Activated CD4-positive, alpha-beta T cell treated with anti-CD3 and anti-CD28 coated beads for 36 hours (primary cell): Measurements from ENCODE around the gene FKBP10. TPM values are rescaled to one million over a fixed set of nuclear protein-coding genes. Genes with fewer than 3 reads are reported as not detected.
"Not testable (repeated sequence)": the region's sequence is repeated elsewhere in the genome, so short reads cannot be mapped to it uniquely, and the experiment has no call there.

ENCODE experiments used
- ATAC-seq: fragments of 200-7000 bp; cut with Tn5 transposase; one replicate; pipeline ENCODE4 v1.10.0; 2021; ENCODE audit warnings: mild to moderate bottlenecking, moderate library complexity
- CTCF ChIA-PET: fragments of 350-600 bp; sonication (Branson Sonifier 250); formaldehyde crosslinking; loops from one replicate; lab custom pipeline; 2021; ENCODE audit warnings: antibody characterized with exemption; lab: Charles Lee
- POLR2A ChIA-PET: fragments of 350-600 bp; sonication (Branson Sonifier 250); formaldehyde crosslinking; loops from one replicate; lab custom pipeline; 2021; ENCODE audit warnings: antibody characterized with exemption, inconsistent platforms; lab: Charles Lee
- DNase-seq: peaks from one replicate; pipeline ENCODE4 v3.0.0-alpha.2; 2020
- H3K27ac Mint-ChIP-seq: one replicate; pipeline ENCODE4 v1.8.0; 2021; ENCODE audit warnings: mixed read lengths
- H3K27me3 Mint-ChIP-seq: one replicate; pipeline ENCODE4 v1.8.0; 2021; ENCODE audit warnings: mixed read lengths
- H3K36me3 Mint-ChIP-seq: one replicate; pipeline ENCODE4 v1.8.0; 2021; ENCODE audit warnings: low read depth, mixed read lengths
- H3K4me1 Mint-ChIP-seq: one replicate; pipeline ENCODE4 v1.8.0; 2021; ENCODE audit warnings: mixed read lengths
- H3K4me3 Mint-ChIP-seq: one replicate; pipeline ENCODE4 v1.8.0; 2021; ENCODE audit warnings: mild to moderate bottlenecking, moderate library complexity, mixed read lengths
- H3K9me3 Mint-ChIP-seq: one replicate; pipeline ENCODE4 v1.8.0; 2021; ENCODE audit warnings: low read depth, mixed read lengths
- intact Hi-C, 2 experiments: fragments of 100-400 bp; cut with DNase I in 1 of 2; cut with micrococcal nuclease in 1 of 2; formaldehyde crosslinking; loops; one replicate each; pipeline versions ENCODE4 v1.14.2 to v1.15.1; 2022 to 2024; cut with DNase I, micrococcal nuclease
- total RNA-seq, 2 experiments: library from RNA; stranded (reverse); gene quantifications; one replicate each; pipeline ENCODE4 v1.2.3, GENCODE V29; 2021

FKBP10 gene
- total RNA-seq, 2 experiments from 2014 or later: 0.39 to 0.42 TPM

DNA sequence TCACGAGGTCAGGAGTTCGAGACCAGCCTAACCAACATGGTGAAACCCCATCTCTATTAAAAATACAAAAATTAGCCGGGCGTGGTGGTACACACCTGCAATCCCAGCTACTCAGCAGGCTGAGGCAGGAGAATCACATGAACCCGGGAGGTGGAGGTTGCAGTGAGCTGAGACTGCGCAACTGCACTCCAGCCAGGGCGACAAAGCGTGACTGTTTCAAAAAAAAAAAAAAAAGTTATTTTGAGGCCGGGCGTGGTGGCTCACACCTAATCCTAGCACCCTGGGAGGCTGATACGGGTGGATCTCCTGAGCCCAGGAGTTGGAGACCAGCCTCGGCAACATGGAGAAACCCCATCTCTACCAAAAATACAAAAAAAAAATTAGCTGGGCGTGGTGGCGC is 38.6 kb downstream of the FKBP10 start:
- H3K9me3 Mint-ChIP-seq, DNase-seq, ATAC-seq, H3K27me3 Mint-ChIP-seq, intact Hi-C loops, H3K27ac Mint-ChIP-seq, H3K4me3 Mint-ChIP-seq: not testable (repeated sequence)
- Mint-ChIP-seq H3K4me1 (peaks cover 16% of the 10 kb centered on the region), H3K36me3 (peaks cover 29% of the 10 kb centered on the region)
- ChIA-PET CTCF (interaction anchor here (1.1 kb wide), 1 partner anchor 10 kb away, joined by 3 read pairs; no protein-coding TSS in a partner anchor), POLR2A (interaction anchor here (0.6 to 1.2 kb wide), 4 partner anchors 13 to 676 kb away, joined by 4 to 8 read pairs (median 4); no protein-coding TSS in a partner anchor)

DNA sequence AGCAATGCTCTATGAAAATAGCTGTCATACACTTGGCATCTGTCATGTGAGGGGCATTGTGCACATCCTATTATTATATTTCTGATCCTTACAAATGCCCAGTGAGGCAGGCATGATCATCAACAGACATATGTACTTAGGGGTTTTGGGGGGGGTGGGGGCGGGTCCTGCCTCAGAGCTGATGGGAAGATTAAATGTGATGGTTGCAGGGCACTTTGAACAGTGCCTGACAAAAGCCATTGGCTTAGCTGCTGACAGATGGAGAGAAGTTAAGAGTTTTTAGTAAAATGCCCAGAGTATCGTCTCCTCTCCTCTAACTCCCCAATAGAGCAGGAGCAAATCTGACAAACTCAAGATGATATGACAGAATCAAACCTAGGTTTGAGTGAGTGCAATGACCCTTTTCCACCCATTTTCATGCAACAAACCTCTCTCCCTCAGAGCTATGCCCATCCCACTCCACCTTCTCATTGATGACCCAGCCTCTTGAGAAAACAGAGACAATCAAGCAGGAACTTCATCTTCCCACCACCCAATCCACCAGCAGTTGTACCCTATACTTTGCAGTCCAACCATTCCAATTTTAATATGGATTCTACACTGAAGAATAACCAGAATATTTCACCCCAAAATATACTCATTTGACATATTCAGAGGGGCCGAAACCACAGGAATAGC is 47.6 kb downstream of the FKBP10 start:
- H3K27ac Mint-ChIP-seq: no peak overlapping the region
- H3K27me3 Mint-ChIP-seq: no peaks in the 10 kb centered on the region
- intact Hi-C loops: loop anchor here (10.0 kb wide), 2 partner anchors 126 to 1936 kb away; partner anchors contain the start of genes HAP1 (in 1 of the 2), LRRC3C (in 1 of the 2) and ORMDL3 (in 1 of the 2)
- H3K4me1 Mint-ChIP-seq: peaks cover 23% of the 10 kb centered on the region
- ChIA-PET POLR2A (no interaction called here), CTCF (interaction anchor here (1.1 kb wide), 1 partner anchor 25 kb away, joined by 3 read pairs; no protein-coding TSS in a partner anchor)
- H3K4me3 Mint-ChIP-seq: no peak overlapping the region
- ATAC-seq (no peak), DNase-seq (no peak)
- H3K9me3 Mint-ChIP-seq: no peaks in the 10 kb centered on the region
- H3K36me3 Mint-ChIP-seq: peaks cover 6% of the 10 kb centered on the region

DNA sequence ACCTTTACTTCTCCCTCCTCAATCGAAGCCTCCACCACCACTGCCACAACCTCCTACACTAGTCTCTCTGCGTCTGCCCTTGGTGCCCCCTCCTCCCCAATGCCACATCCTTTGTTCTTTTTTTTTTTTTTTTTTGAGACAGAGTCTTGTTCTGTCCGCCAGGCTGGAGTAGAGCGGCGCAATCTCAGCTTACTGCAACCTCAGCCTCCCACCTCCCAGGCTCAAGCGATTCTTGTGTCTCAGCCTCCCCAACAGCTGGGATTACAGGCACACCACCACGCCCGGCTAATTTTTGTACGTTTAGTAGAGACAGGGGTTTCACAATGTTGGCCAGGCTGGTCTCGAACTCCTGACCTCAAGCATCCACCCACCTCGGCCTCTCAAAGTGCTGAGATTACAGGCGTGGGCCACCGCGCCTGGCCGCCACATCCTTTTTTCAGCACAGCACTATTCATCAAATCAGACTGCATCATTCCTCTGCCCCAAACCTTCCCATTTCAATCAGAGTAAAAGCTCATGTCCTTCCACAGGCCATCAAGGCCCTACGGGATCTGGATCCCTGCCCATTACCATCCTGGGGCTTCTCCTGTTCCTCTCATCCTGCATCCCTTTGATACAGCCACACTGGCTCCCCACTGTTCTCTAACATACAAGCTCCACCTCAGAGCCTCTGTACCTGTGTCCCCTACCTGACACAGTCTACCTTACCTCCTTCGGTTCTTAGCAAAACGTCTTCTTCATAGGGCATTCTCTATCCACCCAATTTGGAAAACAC is 50.5 kb downstream of the FKBP10 start:
- H3K9me3 Mint-ChIP-seq: no peaks in the 10 kb centered on the region
- peak; percentile 37 for ATAC-seq
- no peaks in the 10 kb centered on the region for H3K27me3 Mint-ChIP-seq
- POLR2A ChIA-PET: interaction anchor here (0.5 to 1.1 kb wide), 6 partner anchors 9 to 171 kb away, joined by 3 to 5 read pairs (median 3); partner anchors contain the start of gene CNP
- peaks cover 37% of the 10 kb centered on the region for H3K4me1 Mint-ChIP-seq
- no peak overlapping the region for H3K27ac Mint-ChIP-seq
- peaks cover 9% of the 10 kb centered on the region for H3K36me3 Mint-ChIP-seq
- DNase-seq: peak; percentile 67
- H3K4me3 Mint-ChIP-seq: no peak overlapping the region
- intact Hi-C loops: loop anchor here (10.0 kb wide), 2 partner anchors 128 to 1938 kb away; partner anchors contain the start of genes HAP1 (in 1 of the 2), LRRC3C (in 1 of the 2) and ORMDL3 (in 1 of the 2)
- CTCF ChIA-PET: interaction anchor here (0.6 to 1.5 kb wide), 5 partner anchors 10 to 742 kb away, joined by 3 to 5 read pairs (median 3); no protein-coding TSS in a partner anchor

DNA sequence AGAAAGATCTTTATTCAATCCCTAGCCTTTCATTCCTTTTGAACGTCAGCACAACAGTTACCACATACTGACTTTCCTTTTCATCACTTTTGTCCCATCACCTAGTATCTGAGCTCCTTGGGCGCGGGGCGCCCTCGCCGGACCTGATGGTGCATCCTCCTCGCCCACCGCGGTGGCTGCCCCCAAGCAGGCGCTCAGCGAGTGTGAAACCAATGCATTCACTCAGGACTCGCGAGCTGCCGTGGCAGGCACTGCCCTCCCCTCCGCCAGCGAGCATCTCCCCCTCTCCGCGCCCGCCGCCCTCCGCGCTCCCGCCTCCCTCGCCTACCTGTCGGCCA is 51.7 kb downstream of the FKBP10 start:
- ATAC-seq (no peak), DNase-seq (no peak)
- ChIA-PET POLR2A (interaction anchor here (0.8 to 1.6 kb wide), 7 partner anchors 9 to 175 kb away, joined by 3 to 5 read pairs (median 3); partner anchors contain the start of genes ACLY, DNAJC7 and NKIRAS2), CTCF (interaction anchor here (1.0 to 1.6 kb wide), 6 partner anchors 11 to 153 kb away, joined by 3 to 5 read pairs (median 4); partner anchors contain the start of genes DNAJC7 and P3H4)
- H3K36me3 Mint-ChIP-seq: peaks cover 17% of the 10 kb centered on the region
- H3K27ac Mint-ChIP-seq: no peak overlapping the region
- H3K27me3 Mint-ChIP-seq: no peaks in the 10 kb centered on the region
- intact Hi-C loops: loop anchor here (1.0 to 10.0 kb wide), 7 partner anchors 28 to 1940 kb away; partner anchors contain the start of genes NT5C3B (in 2 of the 2), ACLY (in 1 of the 2), DNAJC7 (in 1 of the 2) and HAP1 (in 1 of the 2)
- H3K4me1 Mint-ChIP-seq: peaks cover 46% of the 10 kb centered on the region
- H3K4me3 Mint-ChIP-seq: no peak overlapping the region
- no peaks in the 10 kb centered on the region for H3K9me3 Mint-ChIP-seq

DNA sequence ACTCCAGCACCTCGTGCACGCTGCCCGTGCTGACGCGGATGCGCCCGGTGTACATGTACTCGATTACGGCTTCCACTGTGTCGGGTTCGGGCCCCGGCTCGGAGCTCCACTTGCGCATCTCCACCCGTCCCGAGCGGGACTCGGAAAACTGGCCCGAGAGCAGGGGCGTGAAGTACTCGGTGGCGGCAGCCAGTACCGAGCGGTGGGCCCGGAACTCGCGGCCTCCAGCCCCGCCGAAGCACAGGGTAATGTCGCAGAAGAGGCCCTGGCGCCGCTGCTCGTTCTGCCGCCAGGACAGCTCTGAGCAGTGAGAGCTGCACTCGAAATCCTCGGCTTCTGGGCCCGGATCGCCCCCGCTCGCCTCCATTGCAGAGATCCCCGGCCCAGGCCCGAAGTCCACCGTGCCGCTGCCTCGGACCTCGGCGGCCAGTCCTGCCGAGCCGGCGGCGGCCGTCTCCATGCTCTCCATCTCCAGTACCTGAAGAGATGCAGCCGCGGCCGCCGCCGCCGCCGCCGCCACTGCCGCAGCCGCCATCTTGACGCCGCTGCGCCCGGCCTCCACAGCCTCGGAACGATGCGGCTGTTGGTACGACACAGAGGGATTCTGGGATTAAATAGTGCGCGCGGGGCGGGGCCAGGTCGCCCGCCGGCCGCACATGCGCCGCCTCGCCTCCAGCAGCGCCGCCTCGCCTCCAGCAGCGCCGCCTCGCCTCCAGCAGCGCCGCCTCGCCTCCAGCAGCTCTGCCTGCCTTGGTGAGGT is 52.2 kb downstream of the FKBP10 start, which contains the start of gene KLHL11:
KLHL11 (minus strand) TSS at position 588 of the 760 bp plus-strand sequence; CDS start at position 535, 53 bp downstream.
- ChIA-PET CTCF (interaction anchor here (0.6 to 1.6 kb wide), 7 partner anchors 13 to 153 kb away, joined by 3 to 5 read pairs (median 4); partner anchors contain the start of genes DNAJC7 and P3H4), POLR2A (interaction anchor here (0.8 to 1.6 kb wide), 6 partner anchors 8 to 177 kb away, joined by 3 to 7 read pairs (median 4); partner anchors contain the start of genes ACLY, DNAJC7 and NKIRAS2)
- DNase-seq (peak; percentile 94), ATAC-seq (peak; percentile 88)
- H3K4me1 Mint-ChIP-seq: peaks cover 49% of the 10 kb centered on the region
- H3K4me3 Mint-ChIP-seq: no peak within 1 kb of the TSS
- H3K36me3 Mint-ChIP-seq: peaks cover 22% of the 10 kb centered on the region
- H3K27ac Mint-ChIP-seq: peak within 1 kb of the TSS; percentile 68
- no peaks in the 10 kb centered on the region for H3K27me3 Mint-ChIP-seq
- H3K9me3 Mint-ChIP-seq: no peaks in the 10 kb centered on the region
- intact Hi-C loops: loop anchor here (1.0 to 10.0 kb wide), 13 partner anchors 28 to 1940 kb away; partner anchors contain the start of genes DNAJC7 (in 2 of the 2), NT5C3B (in 2 of the 2), ACLY (in 1 of the 2) and CNP (in 1 of the 2)

- peak overlapping the region; percentile 68 for H3K27ac Mint-ChIP-seq
- POLR2A ChIA-PET: interaction anchor here (1.0 to 1.6 kb wide), 3 partner anchors 53 to 177 kb away, joined by 3 to 7 read pairs (median 5); partner anchors contain the start of genes ACLY and NKIRAS2
- H3K27me3 Mint-ChIP-seq: no peaks in the 10 kb centered on the region
- ATAC-seq: no peak
- DNase-seq: no peak
- CTCF ChIA-PET: interaction anchor here (0.6 to 1.6 kb wide), 5 partner anchors 54 to 152 kb away, joined by 3 to 5 read pairs (median 4); partner anchors contain the start of genes DNAJC7 and P3H4
- no peaks in the 10 kb centered on the region for H3K9me3 Mint-ChIP-seq
- no peak overlapping the region for H3K4me3 Mint-ChIP-seq
- peaks cover 51% of the 10 kb centered on the region for H3K4me1 Mint-ChIP-seq
- intact Hi-C loops: loop anchor here (1.0 to 10.0 kb wide), 12 partner anchors 29 to 1941 kb away; partner anchors contain the start of genes DNAJC7 (in 2 of the 2), ACLY (in 1 of the 2), CNP (in 1 of the 2) and HAP1 (in 1 of the 2)
- H3K36me3 Mint-ChIP-seq: peaks cover 26% of the 10 kb centered on the region
Observed at GRCh38 chr17:41865596-41865893, 52.7 kb downstream of the FKBP10 start.

DNA sequence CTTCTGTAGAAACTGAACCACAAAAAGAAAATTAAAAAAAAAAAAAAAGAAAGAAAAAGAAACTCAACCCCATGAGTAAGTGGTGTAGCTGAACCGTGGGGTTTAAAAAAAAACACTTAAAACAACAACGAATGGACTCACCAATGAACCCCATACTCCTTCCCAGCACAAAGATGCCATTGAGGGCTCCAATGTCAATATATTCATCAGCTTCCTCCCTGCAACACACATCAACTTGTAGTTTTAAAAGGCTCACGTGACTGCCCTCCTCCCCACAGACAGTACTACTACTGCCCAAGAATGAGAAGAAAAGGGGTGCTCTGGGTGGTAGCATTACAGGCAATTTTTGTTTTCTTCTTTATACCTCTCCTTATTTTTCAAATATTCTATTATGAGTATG is 55.8 kb downstream of the FKBP10 start:
- H3K4me3 Mint-ChIP-seq: peak overlapping the region; percentile 4
- POLR2A ChIA-PET: interaction anchor here (0.6 to 0.7 kb wide), 2 partner anchors 17 to 49 kb away, joined by 4 to 5 read pairs; no protein-coding TSS in a partner anchor
- ATAC-seq: no peak
- peaks cover 42% of the 10 kb centered on the region for H3K4me1 Mint-ChIP-seq
- no peaks in the 10 kb centered on the region for H3K9me3 Mint-ChIP-seq
- intact Hi-C loops: loop anchor here (1.0 to 10.0 kb wide), 4 partner anchors 97 to 1944 kb away; partner anchors contain the start of genes DNAJC7 (in 1 of the 2), HAP1 (in 1 of the 2), LRRC3C (in 1 of the 2) and ORMDL3 (in 1 of the 2)
- H3K27me3 Mint-ChIP-seq: no peaks in the 10 kb centered on the region
- H3K27ac Mint-ChIP-seq: peak overlapping the region; percentile 94
- DNase-seq: peak; percentile 18
- CTCF ChIA-PET: interaction anchor here (0.7 kb wide), 1 partner anchor 16 kb away, joined by 3 read pairs; no protein-coding TSS in a partner anchor
- H3K36me3 Mint-ChIP-seq: peaks cover 52% of the 10 kb centered on the region

- POLR2A ChIA-PET: interaction anchor here (0.5 to 1.2 kb wide), 2 partner anchors 78 to 180 kb away, joined by 3 read pairs; no protein-coding TSS in a partner anchor
- Mint-ChIP-seq H3K9me3 (no peaks in the 10 kb centered on the region), H3K27me3 (no peaks in the 10 kb centered on the region), H3K27ac (peak overlapping the region; percentile 94), H3K4me1 (peaks cover 42% of the 10 kb centered on the region), H3K36me3 (peaks cover 53% of the 10 kb centered on the region), H3K4me3 (no peak overlapping the region)
- DNase-seq (no peak), ATAC-seq (no peak)
- CTCF ChIA-PET: no interaction called here
- intact Hi-C loops: loop anchor here (5.0 to 10.0 kb wide), 3 partner anchors 135 to 1945 kb away; partner anchors contain the start of genes DNAJC7 (in 1 of the 2), HAP1 (in 1 of the 2), LRRC3C (in 1 of the 2) and ORMDL3 (in 1 of the 2)
Observed at GRCh38 chr17:41869426-41869825, 56.6 kb downstream of the FKBP10 start.

GRCh38 chr17:41870097-41870496 is 57.3 kb downstream of the FKBP10 start:
- ChIA-PET POLR2A (interaction anchor here (0.5 to 1.2 kb wide), 2 partner anchors 77 to 181 kb away, joined by 3 read pairs; no protein-coding TSS in a partner anchor), CTCF (interaction anchor here (0.6 to 1.1 kb wide), 2 partner anchors 11 to 132 kb away, joined by 3 read pairs; no protein-coding TSS in a partner anchor)
- Mint-ChIP-seq H3K27ac (peak overlapping the region; percentile 94), H3K4me1 (peaks cover 42% of the 10 kb centered on the region), H3K27me3 (no peaks in the 10 kb centered on the region), H3K36me3 (peaks cover 55% of the 10 kb centered on the region), H3K9me3 (no peaks in the 10 kb centered on the region), H3K4me3 (no peak overlapping the region)
- DNase-seq (no peak), ATAC-seq (no peak)
- intact Hi-C loops: no loop called here
